ENCODE results near the gene ELOVL6. TPM values are rescaled to one million over a fixed set of nuclear protein-coding genes. Genes with fewer than 3 reads are reported as not detected.

Gene ELOVL6
- total RNA-seq, 4 donors from 2014 or later = 2.1 to 4.1 (median 3.3) TPM

DNA sequence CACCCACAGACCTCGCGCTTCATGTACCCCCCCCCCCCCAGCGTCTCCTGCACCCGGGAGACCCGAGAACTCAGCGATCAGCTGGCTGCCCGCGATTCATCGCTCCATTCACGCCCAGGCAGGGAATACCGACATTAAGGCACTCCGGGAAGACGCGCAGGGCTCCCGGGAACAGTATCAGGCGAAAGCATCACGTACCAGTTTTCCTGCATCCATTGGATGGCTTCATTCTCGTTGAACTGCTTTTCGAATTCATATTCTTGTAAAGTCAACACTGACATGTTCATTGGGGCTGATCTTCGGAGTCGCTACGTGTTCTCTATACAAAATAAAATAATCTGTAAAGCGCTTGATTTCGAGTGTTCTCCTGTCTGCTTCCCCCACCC lies 373 bp downstream of the ELOVL6 start:
- Histone ChIP-seq H3K4me1 (peaks cover 4 to 10% of the 10 kb centered on the region in 2 donors), H3K27ac (peak overlapping the region in 1 of 3 donors; percentile 74), H3K36me3 (no peaks in the 10 kb centered on the region), H3K9me3 (no peaks in the 10 kb centered on the region), H3K4me3 (replicated peaks in 1 of 3) (peak overlapping the region; percentile 2 to 76 (median 18)), H3K27me3 (no peaks in the 10 kb centered on the region)
- peak; percentile 2 to 14 for DNase-seq
- 0 to 1% methylated on average over 23 to 24 of the region's 24 CpGs for WGBS, 2 donors
- intact Hi-C loops (cut with DNase I) = no loop called here
- TF ChIP-seq, protein P1, sequence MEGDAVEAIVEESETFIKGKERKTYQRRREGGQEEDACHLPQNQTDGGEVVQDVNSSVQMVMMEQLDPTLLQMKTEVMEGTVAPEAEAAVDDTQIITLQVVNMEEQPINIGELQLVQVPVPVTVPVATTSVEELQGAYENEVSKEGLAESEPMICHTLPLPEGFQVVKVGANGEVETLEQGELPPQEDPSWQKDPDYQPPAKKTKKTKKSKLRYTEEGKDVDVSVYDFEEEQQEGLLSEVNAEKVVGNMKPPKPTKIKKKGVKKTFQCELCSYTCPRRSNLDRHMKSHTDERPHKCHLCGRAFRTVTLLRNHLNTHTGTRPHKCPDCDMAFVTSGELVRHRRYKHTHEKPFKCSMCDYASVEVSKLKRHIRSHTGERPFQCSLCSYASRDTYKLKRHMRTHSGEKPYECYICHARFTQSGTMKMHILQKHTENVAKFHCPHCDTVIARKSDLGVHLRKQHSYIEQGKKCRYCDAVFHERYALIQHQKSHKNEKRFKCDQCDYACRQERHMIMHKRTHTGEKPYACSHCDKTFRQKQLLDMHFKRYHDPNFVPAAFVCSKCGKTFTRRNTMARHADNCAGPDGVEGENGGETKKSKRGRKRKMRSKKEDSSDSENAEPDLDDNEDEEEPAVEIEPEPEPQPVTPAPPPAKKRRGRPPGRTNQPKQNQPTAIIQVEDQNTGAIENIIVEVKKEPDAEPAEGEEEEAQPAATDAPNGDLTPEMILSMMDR (IDR thresholded peaks at IDR 0.05) = no peak
- TF ChIP-seq POLR2A (IDR thresholded peaks at IDR 0.05) = no peak

- peak overlapping the region; percentile 18 to 92 (median 76) for H3K4me3 ChIP-seq (replicated peaks in 1 of 3)
- peak overlapping the region in 1 of 3 donors; percentile 74 for H3K27ac ChIP-seq
- H3K36me3 ChIP-seq = no peaks in the 10 kb centered on the region
- H3K27me3 ChIP-seq = no peaks in the 10 kb centered on the region
- intact Hi-C loops (cut with DNase I) = no loop called here
- H3K9me3 ChIP-seq = no peaks in the 10 kb centered on the region
- TF ChIP-seq POLR2A (IDR thresholded peaks at IDR 0.05) = no peak
- TF ChIP-seq, protein P1 (IDR thresholded peaks at IDR 0.05) = no peak
- peaks cover 4 to 10% of the 10 kb centered on the region in 2 donors for H3K4me1 ChIP-seq
- WGBS, 2 donors = 0 to 1% methylated on average over 26 of the region's 26 CpGs
- peak; percentile 15 to 17 for DNase-seq
These were observed 829 bp downstream of the ELOVL6 start for GRCh38 chr4:110197529-110198042.

DNA sequence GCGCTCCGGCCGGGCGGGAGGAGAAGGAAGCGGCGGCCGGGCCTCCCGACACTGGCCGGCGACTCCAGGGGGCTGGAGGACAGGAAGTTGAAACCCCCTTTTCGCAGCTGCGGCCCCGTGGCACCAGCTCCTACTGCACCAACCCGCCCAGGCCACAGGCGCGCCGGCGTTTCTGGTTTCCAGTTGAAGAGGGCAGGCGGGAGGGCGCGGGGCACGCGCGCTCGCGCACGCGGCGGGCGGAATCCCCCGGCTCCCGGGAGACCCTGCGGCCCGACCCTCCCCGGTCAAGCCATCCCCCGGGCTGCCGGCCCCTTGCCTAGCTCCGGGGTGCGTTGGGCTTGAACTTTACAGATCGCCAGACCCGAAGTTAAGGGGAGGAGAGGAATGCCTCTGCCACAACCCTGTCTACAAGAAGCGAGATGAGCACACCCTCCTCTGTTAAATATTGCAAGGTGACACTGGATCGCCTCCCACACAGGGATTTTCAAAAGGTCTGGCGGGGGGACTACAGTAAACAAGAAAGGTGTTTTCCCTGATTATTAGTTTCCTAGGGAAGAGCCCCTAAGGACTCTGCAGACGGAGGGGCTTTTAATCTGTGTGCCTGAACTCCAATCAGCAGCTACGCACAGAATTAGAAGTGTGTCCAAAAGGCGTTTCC lies 1.4 kb downstream of the ELOVL6 start:
- DNase-seq = peak in 1 of 2 donors; percentile 55
- Histone ChIP-seq H3K27me3 (no peaks in the 10 kb centered on the region), H3K9me3 (no peaks in the 10 kb centered on the region), H3K36me3 (no peaks in the 10 kb centered on the region), H3K4me3 (replicated peaks in 1 of 3) (peak overlapping the region; percentile 40 to 92 (median 76)), H3K4me1 (peaks cover 4 to 10% of the 10 kb centered on the region in 2 donors), H3K27ac (peak overlapping the region; percentile 28 to 75 (median 74))
- 0 to 1% methylated on average over 6 to 14 of the region's 47 CpGs for WGBS, 2 donors
- TF ChIP-seq POLR2A (IDR thresholded peaks at IDR 0.05) = no peak
- TF ChIP-seq, protein P1 (IDR thresholded peaks at IDR 0.05) = no peak
- intact Hi-C loops (cut with DNase I) = no loop called here

- H3K9me3 ChIP-seq = no peaks in the 10 kb centered on the region
- peaks cover 4 to 10% of the 10 kb centered on the region in 2 donors for H3K4me1 ChIP-seq
- WGBS, 2 donors = 0% methylated on average over 17 to 23 of the region's 58 CpGs
- H3K36me3 ChIP-seq = no peaks in the 10 kb centered on the region
- peak overlapping the region; percentile 40 to 92 (median 76) for H3K4me3 ChIP-seq (replicated peaks in 1 of 3)
- TF ChIP-seq, protein P1 (IDR thresholded peaks at IDR 0.05) = no peak
- TF ChIP-seq POLR2A (IDR thresholded peaks at IDR 0.05) = peak in 1 of 2 donors; percentile 45
- peak overlapping the region; percentile 28 to 75 (median 74) for H3K27ac ChIP-seq
- peak; percentile 35 to 48 for DNase-seq
- intact Hi-C loops (cut with DNase I) = no loop called here
- H3K27me3 ChIP-seq = no peaks in the 10 kb centered on the region
These were observed 2.1 kb downstream of the ELOVL6 start for GRCh38 chr4:110196206-110196870.

All from thyroid gland (tissue), 4 donors.